DOHH2 (cell line): ENCODE measurements around the gene PDE4B.

Source experiments
- EZH2phosphoT487 ChIP-seq: fragments of 200-600 bp; sonication (generic); IDR thresholded peaks from 2 replicates; pipeline ENCODE4 v1.6.1; 2017; ENCODE audit warnings: borderline replicate concordance, mild to moderate bottlenecking, antibody characterized with exemption, low read length, moderate library complexity, mixed read lengths
- TF ChIP-seq, protein P1 (sequence below): fragments of 200-600 bp; sonication (generic); IDR thresholded peaks from one replicate; pipeline ENCODE4 v1.5.1; 2014; ENCODE audit warnings: antibody characterized with exemption, mild to moderate bottlenecking, low read depth, low read length; ENCODE audit not compliant: poor library complexity, severe bottlenecking

- TF ChIP-seq, protein P1, sequence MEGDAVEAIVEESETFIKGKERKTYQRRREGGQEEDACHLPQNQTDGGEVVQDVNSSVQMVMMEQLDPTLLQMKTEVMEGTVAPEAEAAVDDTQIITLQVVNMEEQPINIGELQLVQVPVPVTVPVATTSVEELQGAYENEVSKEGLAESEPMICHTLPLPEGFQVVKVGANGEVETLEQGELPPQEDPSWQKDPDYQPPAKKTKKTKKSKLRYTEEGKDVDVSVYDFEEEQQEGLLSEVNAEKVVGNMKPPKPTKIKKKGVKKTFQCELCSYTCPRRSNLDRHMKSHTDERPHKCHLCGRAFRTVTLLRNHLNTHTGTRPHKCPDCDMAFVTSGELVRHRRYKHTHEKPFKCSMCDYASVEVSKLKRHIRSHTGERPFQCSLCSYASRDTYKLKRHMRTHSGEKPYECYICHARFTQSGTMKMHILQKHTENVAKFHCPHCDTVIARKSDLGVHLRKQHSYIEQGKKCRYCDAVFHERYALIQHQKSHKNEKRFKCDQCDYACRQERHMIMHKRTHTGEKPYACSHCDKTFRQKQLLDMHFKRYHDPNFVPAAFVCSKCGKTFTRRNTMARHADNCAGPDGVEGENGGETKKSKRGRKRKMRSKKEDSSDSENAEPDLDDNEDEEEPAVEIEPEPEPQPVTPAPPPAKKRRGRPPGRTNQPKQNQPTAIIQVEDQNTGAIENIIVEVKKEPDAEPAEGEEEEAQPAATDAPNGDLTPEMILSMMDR = no peak
- TF ChIP-seq EZH2phosphoT487 = no peak
Measured at GRCh38 chr1:66044912-66045311, 252.2 kb downstream of the PDE4B start.
